Esophagus muscularis mucosa (tissue), 3 donors: ENCODE results near the gene ERI3.

Experiments used
- EP300 ChIP-seq: sonication (generic); formaldehyde crosslinking; IDR thresholded peaks from one replicate; pipeline ENCODE4 v1.6.1; 2017; ENCODE audit warnings: antibody characterized with exemption
- POLR2AphosphoS5 ChIP-seq, 2 donors: sonication (generic); formaldehyde crosslinking; IDR thresholded peaks; one replicate each; pipeline ENCODE4 v1.6.1; 2017; ENCODE audit warnings: antibody characterized with exemption in 2 of 2

DNA sequence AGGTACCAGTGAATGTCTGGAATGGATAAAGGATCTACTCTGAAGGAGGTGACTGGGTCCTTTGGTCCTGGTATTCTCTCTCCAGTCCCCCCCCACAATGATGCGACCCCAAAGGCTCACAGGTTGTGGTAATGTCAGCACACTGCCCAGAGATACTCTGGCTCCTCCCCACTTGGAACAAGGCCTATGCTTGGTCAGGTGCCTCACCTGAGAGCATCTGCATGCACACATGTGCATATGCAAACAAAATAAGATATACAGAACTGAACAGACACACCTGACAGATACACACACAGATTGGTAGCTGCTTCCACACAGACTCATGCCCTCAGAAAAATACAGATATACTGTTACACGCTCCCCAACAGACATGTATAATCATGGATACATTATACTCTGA lies 108.3 kb downstream of the ERI3 start:
- TF ChIP-seq EP300 (no peak), POLR2AphosphoS5 (IDR thresholded peaks at IDR 0.05) (no peak)
